Measurements from ENCODE around the gene TMEM87A.

TMEM87A gene

DNA sequence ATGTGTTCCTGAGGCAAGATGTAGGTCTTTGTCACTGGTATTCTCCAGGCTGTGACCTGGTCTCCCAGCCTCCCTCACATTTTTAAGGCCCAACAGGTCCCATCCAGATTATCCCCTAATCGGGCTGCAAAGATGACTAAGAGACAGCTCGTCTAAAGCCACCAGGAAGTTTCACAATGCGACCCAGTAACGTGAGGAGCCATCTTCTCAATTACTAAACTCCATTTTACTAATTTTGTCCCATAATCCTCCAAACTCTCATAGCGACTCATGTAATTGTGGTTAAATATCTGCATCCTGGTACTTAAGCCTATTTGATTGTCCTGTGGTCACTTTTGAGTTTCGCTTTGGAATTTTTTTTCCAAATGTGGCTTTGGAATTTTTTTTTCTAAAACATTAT lies 108.1 kb downstream of the TMEM87A start:
- no peak overlapping the region for H3K4me3 ChIP-seq (ENCODE audit: low read depth, low read length)
- TF ChIP-seq, protein P1, sequence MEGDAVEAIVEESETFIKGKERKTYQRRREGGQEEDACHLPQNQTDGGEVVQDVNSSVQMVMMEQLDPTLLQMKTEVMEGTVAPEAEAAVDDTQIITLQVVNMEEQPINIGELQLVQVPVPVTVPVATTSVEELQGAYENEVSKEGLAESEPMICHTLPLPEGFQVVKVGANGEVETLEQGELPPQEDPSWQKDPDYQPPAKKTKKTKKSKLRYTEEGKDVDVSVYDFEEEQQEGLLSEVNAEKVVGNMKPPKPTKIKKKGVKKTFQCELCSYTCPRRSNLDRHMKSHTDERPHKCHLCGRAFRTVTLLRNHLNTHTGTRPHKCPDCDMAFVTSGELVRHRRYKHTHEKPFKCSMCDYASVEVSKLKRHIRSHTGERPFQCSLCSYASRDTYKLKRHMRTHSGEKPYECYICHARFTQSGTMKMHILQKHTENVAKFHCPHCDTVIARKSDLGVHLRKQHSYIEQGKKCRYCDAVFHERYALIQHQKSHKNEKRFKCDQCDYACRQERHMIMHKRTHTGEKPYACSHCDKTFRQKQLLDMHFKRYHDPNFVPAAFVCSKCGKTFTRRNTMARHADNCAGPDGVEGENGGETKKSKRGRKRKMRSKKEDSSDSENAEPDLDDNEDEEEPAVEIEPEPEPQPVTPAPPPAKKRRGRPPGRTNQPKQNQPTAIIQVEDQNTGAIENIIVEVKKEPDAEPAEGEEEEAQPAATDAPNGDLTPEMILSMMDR (IDR thresholded peaks at IDR 0.05; ENCODE audit: borderline replicate concordance, insufficient read depth, low read depth, low read length): no peak

DNA sequence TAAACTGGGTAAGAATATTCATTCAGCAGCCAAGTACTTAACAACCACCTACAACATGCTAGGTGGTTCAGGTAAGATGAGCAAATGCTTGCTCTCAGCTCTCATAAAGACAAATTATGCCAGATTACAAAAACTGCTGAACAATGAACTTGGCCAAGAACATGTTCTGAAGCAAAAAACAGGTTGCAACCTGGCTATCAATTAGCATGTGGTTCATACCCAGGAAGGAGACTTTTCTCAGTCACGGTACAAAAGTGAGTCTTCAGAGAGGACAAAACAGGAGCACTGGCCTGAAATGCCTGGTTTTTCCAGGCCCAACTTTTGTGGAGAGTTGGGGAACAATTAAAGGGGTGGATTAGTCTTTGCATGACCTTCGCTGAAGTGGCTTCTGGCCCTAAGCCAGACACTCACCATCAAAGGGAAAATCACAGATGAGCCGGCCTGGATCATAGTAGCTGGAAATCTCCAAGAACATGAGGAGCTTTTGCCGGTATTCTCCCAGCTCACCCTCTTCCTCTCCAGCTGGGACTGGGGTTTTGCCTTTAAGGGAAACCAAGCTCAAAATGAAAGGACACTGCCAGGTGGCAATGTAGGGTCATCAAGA lies 109.2 kb downstream of the TMEM87A start:
- H3K4me3 ChIP-seq (ENCODE audit: low read depth, low read length): no peak overlapping the region
- TF ChIP-seq, protein P1 (IDR thresholded peaks at IDR 0.05; ENCODE audit: borderline replicate concordance, insufficient read depth, low read depth, low read length): no peak

- no peak overlapping the region for H3K4me3 ChIP-seq (ENCODE audit: low read depth, low read length)
- TF ChIP-seq, protein P1 (IDR thresholded peaks at IDR 0.05; ENCODE audit: borderline replicate concordance, insufficient read depth, low read depth, low read length): no peak
Measured at GRCh38 chr15:42163291-42163690, 109.9 kb downstream of the TMEM87A start.

Data from GM12875 (cell line).